NOMO-1 (cell line): ENCODE measurements around the gene SLFN11.
"Not testable (repeated sequence)": the region's sequence is repeated elsewhere in the genome, so short reads cannot be mapped to it uniquely, and the experiment has no call there.

ENCODE experiments used
- DNase-seq, 2 experiments: peaks; one replicate each; lab custom pipeline; 2025; ENCODE audit not compliant: unreplicated experiment in 2 of 2; lab: John Stamatoyannopoulos, UW

SLFN11 gene

DNA sequence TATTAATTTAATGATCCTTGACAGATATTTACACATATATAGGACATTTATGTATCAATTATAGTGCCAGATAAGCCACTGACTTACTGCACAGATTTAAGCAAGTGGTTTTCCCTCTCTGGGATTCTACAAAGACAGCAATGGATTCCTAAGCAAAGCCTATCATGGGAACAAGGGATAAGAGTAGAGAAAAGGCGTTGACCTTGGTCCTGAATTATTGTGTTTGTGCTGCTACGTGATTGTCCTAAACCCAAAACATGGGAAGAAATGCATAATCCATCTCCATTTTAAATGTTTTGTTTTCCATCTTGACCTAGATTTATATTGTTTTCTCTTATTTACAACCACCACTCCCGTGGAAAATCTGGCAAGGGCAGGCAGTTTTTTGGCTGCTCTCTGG, 14.0 kb downstream of the SLFN11 start:
- no peak for DNase-seq

DNA sequence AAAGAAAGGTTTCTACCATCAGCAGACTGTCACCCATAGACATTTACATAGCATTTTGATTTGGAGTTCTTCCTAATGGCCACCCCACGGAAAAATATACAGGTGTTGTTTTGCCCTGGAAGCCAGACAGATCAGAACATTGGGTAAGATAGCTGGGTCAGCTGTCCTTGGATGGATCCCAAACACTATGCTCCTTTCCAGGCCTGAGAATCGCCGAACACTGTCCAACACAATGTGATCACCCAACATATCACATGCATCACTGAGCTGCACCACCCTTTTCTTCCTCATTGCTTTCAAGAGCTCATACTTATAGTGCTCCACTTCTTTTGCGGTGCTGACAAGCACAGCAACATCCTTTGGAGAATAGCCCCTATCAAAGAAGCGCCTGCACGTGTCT, 21.1 kb downstream of the SLFN11 start:
- no peak for DNase-seq

DNA sequence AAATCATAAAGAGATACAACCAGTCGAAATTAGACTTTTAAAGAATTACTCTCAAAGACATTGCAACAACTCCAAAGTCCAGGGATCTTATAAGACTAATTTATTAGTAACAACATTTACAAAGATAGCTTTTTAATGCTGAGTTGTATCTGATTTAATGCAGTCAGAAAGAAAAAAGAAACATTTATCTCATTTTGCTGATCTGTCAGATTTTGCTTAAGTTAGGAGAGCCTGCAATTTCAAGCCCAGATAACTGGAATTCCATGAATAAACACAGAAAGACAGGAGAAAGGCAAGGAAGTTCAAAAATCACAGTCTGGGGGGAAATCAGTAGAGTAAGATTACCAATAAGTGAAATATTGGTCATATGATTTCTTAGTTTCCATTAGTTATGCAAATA, 22.9 kb downstream of the SLFN11 start:
- no peak for DNase-seq

DNA sequence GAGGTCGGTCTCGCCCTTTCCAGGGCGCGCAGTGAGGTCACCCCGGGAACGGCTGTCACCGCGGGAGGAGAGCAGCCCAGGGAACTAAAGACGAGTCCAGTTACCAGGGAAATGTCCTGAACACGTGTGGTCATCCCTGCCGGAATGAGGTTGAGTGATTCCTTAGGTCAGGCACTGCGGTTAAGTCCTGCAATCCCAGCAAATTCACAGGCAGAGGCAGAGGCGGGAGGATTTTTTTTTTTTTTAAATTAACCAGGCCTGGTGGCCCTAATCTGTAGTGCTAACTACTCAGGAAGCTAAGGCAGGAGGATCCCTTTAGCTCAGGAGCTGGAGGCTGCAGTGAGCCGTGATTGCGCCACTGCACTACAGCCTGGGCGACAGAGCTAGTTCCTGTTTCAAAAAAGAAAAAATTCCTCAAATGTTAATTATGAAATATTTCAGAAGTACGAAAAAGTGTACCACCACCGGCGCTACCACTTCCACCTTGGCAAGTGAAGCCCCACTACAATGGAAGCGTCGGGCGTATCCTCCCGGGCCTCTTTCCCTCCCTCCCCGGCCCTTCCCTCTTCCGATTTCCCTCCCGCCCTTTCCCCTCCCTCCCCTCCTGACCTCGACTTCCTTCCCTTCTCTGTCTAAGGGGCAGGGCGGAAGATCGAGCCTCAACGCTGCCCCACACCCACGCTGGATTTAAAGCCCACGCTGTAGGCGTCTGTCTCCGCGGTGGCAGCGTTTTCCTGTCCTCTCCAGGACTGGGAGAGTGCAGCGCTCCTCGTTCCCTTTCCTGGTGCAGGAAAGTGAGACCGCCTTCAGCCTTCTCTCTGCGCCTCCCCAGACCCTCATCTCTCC, 27.3 kb downstream of the SLFN11 start:
- peak; percentile 95 for DNase-seq

DNA sequence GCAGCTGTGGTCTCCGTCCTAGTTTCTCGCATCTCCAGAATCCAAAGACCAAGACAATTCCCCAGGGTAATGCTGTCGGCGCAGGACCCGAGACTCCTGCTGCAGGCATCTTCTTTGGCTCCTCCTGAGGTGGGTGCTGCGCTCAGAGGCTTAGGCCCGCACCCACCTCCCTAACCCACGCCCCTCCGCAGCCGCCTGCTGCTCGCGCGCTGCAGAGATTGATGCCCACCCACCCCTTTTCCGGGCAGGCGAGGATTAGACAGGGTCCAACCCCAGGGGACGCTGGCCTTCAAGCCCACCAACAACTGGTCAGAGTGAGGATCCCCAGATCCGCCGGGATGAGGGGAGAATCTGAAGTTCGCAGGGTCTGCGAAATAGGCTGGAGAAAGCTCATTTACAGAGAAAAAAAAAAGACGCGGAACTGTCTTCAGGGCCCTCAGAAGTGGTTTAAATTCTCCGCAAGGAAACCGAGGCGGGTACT, 27.9 kb downstream of the SLFN11 start:
- DNase-seq: no peak

DNA sequence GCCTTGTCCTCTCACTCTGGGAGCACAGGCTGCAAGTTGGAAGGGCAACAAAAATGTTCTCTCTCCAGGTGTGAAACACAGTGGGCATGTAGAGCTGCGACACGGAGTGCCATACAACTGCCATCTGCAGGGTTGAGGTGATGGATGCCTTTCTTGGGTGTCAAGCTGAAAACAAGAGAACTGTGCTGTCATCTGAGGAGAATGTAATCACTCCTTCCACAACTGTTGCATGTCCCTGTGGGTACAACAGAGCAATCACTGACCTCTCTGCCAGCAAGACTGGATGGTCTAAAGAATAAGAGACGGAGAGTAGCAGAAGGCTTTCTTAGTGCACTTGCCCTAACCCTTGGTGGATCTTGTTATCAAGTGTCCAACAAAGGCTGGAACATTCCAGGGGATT, 29.2 kb downstream of the SLFN11 start:
- no peak for DNase-seq

DNA sequence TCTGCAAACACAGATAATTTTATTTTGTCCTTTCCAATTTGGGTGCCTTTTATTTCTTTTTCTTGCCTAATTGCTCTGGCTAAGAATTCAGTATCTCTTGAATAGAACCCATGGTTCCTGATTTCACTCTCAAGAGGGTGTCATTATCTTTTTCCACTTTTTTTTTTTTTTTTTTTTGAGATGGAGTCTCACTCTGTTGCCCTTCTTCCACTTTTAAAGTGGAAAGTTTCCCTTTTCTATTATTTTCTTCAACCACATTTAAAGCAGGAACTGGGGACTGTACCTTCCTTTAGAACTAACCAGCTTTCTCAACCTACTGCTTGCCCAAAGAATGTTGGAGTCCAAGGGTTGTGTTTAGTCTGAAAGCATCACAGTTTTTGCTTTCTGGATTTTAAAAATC, 31.1 kb downstream of the SLFN11 start:
- DNase-seq: peak in 1 of 2 experiments; percentile 24

DNA sequence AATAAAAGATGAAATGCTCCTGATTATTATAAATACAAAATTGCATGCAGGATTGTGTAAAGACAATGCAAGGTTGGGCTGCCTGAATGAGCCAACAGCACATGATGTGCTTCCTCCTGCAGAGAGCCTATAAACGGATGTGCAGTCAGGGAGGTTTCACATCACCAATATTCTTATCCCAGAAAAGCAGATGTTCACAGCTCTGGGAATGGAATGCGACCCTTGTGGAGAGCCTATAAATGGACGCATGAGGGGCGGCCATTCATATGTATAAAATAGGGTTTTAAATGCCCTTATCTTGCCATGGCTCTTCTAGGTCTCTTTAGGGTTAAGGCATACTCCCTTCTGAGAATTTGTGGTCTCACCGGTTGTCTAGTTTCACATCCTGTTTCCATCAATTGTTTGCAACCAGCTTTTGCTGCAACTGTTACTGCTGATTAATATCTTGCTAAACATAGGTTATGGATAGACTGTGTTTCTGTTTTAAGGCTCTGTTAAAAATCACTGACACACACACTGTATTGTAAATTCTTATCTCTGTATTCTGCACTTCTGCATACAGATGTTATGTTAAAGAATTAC, 31.9 kb downstream of the SLFN11 start:
- peak; percentile 43 to 76 for DNase-seq

DNA sequence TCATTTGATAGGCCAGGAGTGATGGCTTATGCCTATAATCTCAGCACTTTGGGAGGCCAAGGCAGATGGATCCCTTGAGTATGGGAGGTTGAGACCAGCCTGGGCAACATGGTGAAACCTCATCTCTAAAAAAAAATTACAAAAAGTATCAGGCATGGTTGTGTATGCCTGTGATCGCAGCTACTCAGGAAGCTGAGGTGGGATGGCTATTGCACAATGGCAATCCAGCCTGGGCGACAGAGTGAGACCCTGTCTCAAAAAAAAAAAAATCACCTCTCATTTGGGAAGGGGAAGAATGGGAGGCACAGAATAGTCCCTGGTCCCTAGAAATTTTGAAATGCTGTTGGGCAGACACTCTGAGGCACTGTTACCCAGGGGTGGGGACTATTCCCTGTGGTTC, 35.2 kb downstream of the SLFN11 start:
- no peak for DNase-seq

DNA sequence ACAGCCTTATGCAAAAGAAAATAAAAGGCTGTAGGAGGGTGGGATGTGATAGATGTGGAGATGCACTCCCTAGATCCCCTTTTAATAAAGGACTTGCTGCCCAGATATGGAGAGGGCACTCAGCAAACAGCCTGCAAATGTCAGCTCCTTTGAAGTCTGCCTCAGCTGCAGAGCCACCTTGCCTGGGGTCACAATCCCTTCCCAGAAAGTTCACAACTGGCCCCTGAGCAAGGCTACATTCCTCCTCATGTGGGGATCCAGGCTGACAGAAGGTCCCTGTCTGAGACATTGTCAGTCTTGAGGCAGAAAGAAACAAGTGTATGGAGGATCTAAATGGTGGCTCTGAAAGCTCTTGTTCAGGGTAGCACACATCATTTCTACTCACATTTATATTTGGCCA, 36.1 kb downstream of the SLFN11 start:
- no peak for DNase-seq

DNA sequence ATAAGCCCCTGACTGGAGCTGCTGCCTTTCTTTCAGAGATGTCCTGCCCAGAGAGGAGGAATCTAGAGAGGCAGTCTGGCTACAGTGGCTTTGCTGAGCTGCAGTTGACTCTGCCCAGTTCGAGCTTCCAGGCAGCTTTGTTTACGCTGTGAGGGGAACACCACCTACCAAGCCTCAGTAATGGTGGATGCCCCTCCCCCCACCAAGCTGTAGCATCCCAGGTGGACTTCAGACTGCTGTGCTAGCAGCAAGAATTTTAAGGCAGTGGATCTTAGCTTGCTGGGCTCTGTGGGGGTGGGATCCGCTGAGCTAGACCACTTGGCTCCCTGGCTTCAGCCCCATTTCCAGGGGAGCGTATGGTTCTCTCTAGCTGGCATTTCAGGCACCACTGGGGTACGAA, 39.8 kb downstream of the SLFN11 start:
- DNase-seq: not testable (repeated sequence)

DNA sequence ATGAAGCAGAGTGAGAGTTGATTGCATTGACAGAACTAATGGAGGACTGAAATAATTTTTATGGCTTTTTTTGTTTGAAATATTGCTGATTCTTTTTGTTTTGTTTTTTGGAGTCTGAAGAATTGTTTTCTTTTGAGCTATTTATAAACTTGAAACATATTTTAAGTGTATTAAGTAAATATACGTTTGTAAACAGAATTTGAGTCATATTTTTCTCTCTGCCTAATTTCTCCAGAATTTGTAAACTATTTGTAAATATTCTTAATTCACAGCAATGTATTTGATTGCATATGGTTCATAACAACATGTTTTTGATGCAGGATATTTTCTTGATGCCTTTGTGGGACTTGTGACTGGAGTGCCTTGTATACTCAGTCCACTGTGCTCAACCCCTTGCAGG, 50.7 kb downstream of the SLFN11 start:
- no peak for DNase-seq

DNA sequence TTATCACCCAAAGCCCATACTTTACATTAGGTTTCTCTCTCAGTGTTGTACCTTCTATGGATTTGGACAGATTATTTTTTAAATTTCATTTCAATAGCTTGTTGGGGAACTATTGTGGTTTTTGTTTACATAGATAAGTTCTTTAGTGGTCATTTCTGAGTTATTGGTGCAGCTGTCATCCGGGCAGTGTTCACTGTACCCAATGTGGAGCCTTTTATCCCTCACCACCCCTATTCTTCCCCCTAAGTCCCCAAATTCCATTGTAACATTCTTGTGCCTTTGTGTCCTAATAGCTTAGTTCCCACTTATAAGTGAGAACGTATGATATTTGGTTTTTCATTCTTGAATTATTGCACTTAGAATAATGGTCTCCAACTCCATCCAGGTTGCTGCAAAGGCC, 57.5 kb downstream of the SLFN11 start:
- DNase-seq: no peak

DNA sequence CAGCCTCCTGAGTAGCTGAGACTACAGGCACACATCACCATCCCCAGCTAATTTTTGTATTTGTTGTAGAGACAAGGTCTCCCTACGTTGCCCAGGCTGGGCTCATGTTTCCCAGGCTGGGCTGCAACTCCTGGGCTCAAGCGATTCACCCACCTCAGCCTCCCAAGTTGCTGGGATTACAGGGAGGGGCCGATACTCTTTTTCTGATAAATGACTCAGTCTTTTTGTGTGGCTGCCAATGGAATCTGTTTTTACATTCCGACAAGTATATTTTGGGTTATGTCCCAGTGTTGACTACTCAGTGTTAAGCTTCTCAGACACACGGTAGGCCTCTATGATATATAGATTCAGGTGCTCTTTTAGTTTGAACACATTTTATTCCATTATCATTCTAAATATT, 58.1 kb downstream of the SLFN11 start:
- DNase-seq: no peak

DNA sequence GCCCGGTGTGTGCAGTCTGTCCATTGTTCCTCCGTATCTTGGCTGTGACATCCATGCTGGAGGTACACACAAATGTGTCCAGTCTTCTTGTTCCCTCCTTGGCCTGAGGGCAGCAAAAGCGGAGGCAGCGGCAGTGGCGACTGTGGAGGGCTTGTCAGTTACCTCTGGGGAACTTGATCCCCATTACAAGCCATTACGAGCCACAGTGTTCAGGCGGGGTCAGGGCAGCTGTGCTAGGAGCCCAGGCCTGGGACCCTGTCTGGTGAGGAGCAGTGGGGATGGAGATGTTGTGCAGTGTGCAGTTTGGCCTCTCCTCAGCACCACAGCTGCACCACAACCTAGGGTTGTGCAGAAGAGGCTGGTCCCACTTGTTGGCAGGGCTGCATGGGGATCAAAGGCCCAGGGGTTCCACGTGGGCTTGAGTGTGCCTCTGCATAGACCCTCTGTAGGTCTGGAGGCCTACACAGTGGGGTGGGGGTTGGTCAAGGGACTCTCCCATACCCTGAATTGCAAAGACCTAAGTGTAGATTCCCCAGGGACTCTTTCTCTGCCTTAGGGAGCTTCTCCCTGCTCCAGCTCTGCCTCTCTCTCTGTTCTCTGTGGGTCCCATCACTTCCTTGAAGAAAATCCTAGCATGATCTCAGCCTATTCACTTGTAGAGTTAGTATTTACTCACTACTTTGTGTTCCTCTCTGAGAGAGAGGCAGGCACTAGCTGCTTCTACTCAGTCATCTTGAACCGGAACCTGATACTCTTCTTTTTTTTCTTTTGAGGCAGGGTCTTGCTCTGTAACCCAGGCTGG, 58.8 kb downstream of the SLFN11 start:
- DNase-seq: no peak

DNA sequence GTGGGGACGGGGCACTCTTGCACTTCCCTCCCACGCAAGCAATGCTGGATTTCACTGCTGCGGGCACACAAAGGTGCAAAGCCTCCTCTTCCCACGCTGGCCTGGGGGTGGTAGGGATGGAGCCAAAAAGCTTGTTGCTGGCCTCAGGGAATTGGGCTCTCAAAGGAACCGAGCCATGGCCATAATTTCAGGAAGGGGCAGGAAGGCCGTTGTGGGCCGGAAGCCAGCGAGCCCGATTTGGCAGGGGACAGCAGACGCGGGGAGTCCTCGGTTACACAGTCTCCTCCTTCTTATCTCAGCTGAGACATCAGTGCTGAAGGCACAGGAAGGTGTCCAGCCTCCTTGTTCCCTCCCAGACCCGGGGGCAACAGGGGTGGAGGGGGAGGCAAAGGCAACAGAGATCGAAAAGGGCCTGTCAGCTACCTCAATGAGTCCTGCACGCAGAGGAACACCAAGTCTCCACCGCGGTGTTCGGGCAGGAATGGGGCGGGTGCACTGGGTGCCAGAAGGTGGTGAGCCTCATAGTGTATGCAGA, 59.5 kb downstream of the SLFN11 start:
- no peak for DNase-seq

DNA sequence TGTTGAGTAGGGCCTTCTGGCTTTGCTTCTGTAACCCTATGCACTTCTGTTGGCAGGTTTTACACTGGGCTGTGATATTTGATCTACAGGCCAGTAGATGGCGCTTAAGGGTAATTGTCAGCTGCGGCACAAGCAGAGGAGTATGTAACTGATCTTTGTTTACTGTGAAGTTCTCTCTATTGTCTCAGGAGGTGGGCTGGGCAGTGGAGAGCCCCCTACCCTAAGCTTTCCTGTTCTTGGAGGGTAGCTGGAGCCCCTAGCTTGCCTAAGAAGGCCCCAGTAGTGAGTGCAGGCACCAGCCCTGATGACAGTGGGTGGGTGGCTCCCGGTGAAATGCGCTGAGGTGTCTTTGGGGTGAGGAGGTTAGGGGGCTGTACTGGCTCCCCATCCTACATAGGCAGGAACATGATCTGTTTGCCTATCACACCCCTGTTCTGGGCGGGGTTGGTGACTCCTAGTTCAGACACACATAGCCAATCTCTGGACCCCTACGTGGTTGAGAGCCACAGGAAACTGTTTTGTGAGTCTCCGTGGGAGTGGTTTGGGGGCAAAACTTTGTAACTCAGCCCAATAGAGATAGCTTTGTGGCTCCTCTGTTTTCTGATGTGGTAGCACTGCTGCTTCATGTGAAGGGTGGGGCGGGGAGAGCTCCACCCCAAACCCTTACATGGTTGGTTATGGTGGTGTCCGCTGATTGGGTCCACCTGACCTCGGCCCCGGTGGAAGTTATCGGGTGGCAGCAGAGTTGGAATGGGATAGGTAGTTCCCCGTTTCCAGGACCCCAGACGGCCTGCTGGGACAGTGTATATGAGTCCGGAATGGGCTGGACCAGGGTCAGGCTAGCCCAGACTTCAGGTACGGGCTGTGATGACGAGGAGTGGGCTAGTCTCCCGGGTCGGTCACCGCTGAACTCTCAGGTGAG, 60.4 kb downstream of the SLFN11 start:
- DNase-seq: peak; percentile 68 to 81

DNA sequence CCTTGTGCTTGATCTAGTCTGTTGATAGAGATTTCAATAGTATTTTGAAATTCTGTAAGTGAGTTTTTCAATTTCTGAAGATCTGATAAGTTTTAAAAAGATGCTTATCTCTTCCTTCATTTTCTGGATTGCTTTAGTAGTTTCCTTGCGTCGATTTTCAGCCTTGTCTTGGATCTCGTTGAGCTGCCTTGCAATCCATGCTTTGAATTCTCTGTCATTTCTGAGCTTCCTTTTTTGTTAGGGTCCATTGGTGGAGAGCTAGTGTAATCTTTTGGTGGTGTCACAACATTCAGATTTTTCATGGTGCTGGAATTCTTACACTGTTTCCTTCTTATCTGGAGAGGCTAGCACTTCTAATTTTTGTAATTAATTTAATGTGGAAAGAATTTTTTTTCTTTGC, 61.1 kb downstream of the SLFN11 start:
- no peak for DNase-seq

DNA sequence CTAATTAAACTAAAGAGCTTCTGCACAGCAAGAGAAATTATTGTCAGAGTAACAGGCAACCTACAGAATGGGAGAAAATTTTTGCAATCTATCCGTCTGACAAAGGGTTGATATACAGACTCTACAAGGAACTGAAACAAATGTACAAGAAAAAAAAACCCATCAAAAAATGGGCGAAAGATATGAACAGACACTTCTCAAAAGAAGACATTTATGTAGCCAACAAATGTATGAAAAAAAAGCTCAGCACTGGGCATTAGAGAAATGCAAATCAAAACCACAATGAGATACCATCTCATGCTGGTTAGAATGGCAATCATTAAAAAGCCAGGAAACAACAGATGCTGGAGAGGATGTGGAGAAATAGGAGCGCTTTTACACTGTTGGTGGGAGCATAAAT, 64.1 kb downstream of the SLFN11 start:
- not testable (repeated sequence) for DNase-seq
